EH (cell line): ENCODE results near the gene PEX10.
"Not testable (repeated sequence)": the region's sequence is repeated elsewhere in the genome, so short reads cannot be mapped to it uniquely, and the experiment has no call there.

Source experiments
- DNase-seq: peaks from one replicate; pipeline ENCODE4 v3.0.0-alpha.2; 2015; ENCODE audit warnings: low read depth

Gene PEX10

DNA sequence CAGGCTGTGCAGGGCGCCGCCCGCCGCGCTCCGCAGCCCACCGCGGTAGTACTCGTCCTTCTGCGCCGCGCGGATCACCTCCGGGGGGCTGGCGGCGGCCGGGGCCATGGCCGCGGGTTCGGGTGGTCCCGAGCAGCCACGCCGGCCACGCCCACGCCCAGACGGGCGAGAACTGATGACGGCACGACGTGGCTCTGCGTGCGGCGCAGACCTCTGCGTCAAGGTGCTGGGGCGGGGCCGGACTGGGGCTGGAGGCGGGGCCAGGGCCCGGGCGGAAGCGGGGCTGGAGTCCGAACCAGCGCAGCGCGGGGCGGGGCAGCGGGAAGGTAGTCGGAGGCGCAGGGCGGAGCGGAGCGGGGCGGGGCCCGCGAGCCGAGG lies at the start of gene PEX10:
Gene PEX10, minus strand, starts transcription at position 170 of the 378 bp plus-strand sequence. Its CDS starts 62 bp downstream, at position 108.
- peak; percentile 95 for DNase-seq

DNA sequence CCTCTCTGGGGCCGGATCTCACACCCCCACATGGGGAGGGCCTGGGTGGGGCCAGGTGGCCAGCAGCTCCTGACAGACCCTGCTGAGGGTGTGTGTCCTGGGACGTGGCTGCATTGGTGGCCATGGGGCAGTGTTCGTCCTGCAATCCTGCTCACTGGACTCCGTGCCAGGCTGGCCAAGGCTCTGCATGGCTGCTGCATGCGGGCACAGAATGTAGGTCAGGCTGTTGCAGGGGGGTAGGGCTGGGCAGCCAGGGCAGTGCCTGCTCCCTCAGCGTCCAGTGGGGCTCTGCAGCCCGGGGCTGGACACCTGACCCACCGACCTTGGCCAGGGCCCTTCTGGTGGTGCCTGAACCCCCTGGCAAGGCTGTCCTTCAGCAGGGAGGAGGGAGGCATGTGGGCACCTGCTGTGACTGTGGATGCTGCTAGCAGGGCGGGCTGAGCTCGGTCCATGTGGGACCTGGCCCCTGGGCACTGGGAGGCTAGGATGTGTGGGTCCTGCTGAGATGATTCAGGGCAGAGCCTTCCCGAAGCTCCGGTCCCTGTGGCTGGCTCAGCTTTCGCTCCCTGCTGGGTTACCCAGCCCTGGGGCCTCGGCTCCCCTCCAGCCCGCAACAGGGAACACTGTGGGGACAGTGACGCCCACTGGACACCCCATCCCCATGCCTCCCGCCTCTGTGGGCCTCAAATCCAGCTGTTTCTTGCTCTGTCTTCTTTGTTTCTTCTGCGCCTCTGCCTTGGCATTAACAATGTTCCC lies 48.8 kb upstream of the PEX10 start:
- DNase-seq = no peak

DNA sequence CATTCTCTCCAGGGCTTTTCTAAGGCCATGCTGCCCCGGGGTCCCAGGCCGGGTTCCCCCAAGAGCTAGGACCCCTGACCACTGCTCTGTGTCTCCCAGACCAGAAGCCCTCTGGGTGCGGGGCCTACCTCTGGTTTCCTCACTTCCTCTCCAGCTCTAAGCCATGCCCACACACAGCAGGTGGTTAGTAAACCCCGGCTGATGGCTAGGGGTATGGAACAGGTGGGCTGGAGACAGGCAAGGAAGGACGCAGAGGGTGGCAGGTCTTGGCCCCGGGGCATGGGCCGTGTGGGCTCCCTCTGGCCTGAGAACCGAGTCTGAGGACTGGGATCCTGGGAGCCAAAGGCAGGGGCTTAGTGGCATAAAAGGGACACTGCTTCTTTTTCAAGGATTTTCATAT lies 47.8 kb upstream of the PEX10 start:
- no peak for DNase-seq

DNA sequence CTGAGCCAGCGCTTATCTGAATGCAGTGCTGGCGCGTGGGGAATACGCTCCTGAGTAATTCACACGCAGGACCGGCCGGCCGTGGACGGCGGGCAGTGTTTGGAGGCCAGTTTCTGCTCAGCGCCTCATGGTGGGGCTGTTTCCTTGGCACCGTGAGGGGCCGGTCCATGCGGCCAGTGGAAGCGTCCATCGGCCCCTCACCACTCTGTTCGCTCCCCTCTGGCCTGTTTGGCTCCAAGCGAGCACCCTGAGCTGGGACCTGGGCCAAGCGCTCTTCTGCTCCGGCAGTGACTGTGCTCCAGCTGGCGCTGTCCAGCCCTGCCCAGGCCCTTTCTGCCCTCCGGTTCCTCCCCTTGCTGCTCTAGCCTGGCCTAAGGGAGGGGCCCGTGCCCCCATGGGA lies 47.4 kb upstream of the PEX10 start:
- peak; percentile 47 for DNase-seq

DNA sequence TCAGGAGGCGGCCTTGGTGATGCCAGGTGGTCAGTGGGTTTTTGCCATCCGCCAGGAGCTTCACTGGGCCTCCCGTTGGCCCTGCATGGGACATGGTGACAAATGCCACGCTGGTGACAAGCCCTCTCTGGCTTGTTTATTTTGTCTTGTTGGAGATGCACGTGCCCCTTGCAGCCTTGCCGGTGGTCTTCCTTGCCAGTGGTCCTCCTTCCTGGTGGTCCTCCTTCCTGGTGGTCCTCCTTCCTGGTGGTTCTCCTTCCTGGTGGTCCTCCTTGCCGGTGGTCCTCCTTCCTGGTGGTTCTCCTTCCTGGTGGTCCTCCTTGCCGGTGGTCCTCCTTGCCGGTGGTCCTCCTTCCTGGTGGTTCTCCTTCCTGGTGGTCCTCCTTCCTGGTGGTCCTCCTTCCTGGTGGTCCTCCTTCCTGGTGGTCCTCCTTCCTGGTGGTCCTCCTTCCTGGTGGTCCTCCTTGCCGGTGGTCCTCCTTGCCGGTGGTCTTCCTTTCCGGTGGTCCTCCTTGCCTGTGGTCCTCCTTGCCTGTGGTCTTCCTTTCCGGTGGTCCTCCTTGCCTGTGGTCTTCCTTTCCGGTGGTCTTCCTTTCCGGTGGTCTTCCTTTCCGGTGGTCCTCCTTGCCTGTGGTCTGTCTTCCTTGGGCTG lies 46.9 kb upstream of the PEX10 start:
- DNase-seq = not testable (repeated sequence)

DNA sequence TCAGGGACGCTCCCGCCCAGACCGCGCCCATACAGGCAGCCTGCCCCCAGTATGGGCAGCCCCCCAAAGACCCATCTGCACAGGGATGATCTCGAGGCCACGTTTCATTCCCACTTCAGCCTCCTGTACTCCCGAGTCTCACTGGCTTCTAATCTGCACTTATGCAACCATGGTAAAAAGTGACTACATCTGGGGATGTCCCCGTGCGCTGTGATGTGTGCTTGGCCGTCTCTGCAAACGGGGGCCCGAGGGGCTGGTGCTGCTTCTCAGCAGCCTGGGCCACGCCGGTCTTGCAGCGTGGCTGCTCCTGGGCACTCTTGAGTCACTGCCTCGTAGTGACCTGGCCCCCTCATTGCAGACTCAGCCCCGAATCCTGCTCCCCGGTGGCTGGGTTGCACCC lies 46.3 kb upstream of the PEX10 start:
- DNase-seq = no peak

DNA sequence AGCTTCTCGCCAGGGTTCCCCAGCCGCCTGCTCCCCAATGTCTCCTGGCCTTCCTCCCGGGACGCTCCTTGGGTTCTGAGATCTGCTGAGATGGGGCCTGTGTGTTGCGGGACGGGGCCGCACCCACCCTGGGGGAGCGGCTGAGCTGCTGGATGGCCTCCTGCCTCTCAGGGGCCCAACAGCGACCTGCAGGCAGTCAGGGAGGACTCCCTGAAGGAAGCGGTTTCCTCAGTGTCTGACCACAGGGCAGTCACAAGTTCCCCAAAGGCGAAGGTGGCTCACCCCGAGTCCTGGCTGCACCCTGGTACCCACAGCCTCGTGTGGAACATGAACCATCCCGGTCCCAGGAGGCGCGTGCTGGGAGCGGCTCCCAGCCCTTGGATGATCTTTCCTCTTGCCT lies 45.1 kb upstream of the PEX10 start:
- DNase-seq = no peak

DNA sequence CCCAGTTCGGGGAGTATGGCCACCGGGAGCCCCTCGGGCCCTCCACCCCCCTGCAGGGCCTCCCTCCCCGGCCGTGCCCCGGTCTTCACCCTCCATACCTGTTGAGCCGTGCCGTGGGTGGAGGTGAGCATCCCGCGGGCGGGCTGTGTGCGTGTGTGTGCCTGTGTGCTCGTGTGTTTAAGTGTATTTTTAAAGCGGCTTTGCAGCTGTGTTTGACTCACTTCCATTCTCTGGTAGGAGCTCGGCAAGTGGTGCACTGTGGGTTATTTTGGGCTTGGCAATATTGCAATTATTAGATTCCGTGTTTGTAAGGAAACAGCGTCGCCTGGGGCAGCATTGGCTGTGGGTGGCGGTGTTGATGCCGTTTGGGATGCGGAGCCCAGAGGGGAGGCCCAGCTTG lies 43.4 kb upstream of the PEX10 start:
- no peak for DNase-seq

DNA sequence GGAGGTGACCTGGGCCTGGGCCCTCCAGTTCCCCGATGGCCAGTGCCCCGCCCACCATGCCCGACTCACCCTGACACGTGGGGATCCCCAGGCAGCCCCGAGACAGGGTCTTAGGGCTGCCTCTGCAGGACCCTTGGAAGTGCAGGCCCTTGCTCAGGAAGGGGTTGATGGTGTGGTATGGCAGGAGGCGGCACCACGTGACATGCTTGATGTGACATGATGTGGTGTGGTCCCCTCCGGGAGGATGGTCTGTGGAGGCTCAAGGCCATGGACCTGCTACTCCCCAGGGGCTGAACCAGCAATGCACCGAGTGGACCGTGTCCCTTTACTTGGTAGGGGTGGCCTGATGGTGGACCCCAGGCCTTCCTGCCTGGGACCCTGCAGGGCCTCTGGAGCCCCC lies 41.9 kb upstream of the PEX10 start:
- DNase-seq = no peak

DNA sequence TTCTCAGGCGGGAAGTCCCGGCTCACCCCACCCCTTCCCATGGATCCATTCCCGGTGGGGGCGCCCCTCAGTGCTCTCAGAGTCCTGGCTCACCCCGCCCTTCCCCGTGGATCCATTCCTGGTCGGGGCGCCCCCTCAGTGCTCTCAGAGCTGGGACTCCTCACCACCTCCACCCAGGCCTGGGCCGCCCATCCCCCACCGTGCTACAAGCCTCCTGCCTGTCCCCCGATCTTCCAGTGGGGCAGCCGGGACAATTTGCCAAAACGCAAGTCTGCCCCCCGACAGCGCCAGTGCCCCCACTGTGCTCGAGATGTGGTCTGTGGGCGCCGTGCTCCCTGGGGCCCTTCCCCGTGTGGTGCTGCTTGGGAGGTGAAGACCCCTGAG lies 40.6 kb upstream of the PEX10 start:
- DNase-seq = no peak

DNA sequence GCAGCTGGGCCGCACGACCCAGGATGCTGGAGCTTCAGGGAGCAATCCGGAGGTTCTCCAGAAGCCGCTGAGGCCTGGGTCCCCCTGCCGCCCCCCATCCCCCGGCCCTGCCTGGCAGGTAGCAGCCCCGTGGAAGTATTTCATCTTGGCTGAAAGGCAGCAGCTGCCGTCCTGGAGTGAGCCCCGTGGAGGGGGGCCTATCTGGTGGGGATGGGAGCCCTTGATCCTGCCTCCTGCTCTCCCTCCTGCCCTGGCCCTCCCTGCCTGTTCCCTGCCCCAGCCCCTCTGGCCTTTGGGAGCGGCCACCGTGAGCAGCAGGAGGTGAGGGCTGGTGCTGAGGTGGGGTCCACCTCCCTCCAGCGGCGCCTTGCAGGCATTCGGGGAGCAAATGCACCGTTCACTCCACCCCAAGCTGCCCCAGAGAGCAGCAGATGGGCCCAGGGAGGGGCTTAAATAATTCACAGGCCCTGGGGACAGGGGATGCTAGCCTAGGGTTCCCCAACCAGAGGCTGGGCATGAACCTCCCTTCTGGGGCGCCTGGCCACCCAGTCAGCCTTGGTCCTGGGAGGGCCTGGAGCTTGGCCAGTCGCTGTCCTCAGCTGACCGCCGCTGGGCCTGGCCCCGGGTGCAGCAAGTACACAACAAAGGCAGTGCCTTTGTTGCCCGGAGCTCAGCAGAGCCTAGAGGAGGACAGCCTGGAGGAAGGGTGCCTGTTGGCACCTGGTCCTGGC lies 40.0 kb upstream of the PEX10 start:
- peak; percentile 21 for DNase-seq

DNA sequence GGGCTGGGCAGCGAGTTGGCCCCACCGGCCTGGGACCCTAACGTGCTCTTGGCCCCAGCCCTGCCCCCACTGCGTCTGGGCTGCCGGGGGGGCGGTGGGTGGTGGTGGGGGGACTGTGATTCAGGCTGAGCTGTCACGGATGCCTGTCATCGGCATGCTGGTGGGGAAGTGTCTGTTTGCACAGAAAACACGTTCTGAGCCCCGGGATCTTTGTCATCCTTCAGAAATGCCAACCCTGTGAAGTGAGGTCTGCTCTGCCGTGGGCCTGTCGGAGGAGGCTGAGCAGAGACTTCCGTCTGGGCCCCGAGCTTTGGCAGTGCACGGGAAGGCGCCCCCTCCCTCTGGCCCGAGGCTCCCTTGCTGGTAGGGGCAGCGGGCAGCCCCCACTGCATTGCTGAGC lies 39.4 kb upstream of the PEX10 start:
- DNase-seq = peak; percentile 97

DNA sequence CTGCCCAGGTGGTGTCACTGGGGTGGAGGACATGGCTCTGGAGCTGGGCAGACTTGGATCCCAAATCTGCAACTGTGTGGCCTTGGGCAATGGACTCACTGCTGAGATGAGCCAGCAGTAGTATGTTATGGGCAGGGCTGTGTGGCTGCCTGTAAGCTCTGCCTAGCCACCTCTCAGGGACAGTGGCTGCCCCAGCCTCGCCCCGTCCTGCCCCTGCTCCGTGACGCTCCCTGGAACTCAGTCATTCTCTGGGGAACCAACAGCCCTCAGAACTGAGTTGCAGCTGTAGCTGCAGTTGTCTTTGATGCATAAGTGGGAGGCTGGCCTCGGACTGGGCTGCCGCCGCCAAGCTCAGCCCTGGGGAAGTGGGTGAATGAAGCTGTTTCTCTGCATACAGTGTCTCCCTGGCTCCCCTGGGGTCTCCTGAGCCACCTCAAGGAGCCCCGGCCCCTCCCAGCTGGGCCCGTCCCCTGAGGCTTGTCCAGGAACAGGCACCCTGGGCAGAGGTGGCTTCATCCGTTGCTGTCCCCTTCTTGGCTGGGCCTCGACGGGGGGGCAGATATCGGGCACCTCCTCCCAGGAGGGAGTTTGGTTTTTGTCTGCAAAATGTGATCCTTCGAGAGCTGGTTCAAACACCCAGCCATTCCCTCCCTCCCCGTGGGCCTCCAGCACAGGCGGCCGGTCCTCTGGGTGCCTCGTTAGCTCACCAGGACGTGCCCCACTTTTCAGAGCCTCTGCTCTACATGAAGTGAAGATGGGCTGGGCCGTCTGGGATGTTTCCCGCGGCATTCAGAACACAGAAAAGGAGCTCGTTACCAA lies 37.5 kb upstream of the PEX10 start:
- DNase-seq = no peak

DNA sequence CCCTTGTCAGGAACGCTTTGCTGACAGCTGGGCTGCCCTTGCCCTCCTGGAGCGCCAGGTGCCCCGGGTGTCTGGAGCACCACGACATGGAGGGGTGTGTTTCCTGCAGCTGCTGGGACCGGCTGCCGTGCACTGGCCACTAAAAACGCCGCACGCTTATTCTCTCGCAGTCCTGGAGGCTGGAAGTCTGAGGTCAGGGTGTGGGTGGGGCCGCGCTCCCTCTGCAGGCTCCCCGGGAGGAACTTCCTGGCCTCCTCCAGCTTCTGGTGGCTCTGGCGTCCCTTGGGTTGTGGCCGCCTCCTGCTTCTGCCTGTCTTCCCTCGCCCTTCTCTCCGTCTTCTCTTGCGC lies 35.7 kb upstream of the PEX10 start:
- DNase-seq = peak; percentile 67

DNA sequence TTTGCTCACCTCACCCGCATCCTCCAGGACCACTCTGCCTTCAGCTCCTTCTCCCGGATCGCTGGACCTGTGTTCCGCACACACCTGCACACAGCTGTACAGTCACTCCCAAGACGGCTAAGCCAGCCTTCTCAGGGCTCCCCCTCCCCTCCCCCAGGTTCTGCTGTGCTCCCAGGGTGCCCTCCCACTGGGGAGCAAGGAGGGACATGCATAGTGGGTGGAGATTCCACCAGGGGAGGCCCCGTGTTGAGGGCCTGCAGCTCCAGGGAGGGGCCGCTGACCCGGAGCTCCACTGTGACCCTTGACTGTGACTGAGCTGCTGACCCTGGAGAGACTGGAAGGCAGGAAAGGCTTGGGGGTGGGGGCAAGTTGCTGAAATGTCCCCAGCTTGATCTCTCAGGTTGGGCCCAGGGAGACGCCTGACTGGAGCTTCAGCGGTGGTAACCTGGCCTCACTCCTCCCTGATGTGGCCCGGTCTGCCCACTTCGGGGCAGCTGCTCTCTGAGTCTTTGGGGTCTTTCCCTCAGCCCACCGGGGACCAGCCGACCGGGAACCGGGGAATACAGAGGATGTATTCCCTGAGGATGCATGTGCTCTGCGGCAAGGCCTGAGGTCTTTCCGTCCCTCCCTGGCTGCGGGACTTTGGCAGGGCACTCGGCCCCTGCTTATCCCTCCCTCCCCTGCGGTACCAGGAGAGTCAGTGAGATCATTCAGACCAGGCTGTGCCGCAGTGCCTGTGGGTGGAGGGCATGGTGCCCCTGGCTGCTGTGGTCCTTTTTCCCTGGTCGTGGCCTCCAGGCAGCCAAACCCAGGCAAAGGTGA lies 35.1 kb upstream of the PEX10 start:
- DNase-seq = no peak

DNA sequence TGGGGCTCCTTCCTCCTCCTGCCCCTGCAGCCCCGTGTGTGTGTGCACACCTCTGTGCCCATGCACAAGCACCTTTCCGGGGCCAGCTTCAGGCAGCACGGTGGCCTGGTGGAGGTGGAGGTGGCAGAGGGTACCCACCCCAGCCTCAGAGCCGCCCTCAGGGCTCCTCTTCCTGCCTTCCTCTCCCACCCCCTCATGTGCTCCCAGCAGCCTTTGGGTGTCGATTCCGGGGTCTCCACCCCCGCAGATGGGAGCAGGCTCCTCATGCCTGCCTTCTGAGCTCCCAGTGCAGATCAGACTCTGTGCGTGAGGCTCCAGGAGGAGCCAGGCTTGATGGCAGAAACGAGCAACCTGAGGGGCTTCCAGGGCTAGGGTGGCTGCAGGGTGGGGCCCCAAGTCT lies 34.5 kb upstream of the PEX10 start:
- no peak for DNase-seq

DNA sequence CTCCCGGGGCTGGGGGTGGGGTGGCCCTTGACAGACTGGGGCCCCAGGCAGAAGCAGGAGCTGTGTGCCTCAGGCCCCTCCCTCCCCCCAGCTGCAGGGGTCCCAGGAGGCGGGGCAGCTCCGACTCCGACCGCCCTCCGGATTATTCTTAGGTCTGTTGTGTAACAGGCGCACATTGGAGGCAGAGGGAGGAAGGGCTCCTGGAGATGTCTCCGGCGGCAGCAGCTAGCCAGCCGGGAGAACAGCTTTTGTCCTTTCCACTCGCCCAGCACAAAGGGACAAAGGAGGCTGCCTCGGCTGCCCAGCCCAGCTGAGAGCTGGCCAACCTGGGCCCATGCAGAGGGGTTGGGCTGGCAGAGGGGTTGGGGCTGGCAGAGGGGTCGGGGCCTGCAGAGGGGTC lies 34.0 kb upstream of the PEX10 start:
- DNase-seq = no peak

DNA sequence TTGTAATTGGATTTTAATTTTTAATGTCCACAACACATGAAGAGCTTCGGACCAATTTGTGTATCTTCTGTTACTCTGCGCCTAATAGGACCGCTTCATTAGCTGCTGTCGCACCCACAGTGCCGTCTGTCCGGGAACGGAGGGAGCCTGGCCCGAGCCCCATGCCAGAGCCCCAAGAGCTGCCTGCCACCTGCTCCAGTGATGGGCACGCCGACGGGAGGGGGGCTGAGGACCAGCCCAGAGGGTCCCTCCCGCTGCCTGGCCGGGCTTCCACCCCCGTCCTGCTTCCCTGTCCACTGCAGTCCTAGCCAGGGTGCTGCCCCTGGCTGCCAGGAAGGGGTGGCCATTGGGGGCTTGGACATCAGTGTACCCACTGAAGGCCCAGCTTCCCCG lies 33.5 kb upstream of the PEX10 start:
- DNase-seq = no peak

DNA sequence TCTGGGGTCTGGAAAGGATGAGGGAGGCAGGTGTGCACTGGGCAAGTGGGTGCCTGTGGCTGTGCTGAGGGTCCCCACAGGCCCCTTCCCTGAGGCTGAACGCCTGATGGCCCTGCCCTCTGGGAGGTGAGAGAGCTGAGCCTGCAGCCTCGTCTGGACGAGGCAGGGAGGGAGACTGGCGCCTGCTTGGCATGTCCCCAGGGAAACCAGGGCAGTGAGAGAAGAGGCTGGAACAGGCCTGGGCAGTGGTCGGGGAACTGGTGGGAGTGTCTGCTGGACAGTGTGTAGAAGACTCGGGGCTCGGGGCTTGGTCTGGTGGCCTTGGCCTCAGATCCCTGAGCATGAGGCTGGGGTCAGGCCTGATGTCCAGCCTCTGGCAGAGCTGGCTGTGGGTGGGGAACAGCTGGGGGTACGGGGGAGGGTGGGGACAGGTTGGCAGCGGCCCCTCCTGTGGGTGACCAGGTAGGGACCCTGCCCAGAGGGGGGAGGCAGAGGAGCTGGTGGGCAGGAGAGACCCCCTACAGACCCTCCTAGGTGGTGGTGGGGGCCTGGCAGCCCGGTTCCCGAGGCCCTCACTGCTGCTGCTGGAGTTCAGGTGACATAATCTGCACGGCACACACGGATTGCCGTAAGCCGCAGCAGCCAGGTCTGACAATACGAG lies 32.9 kb upstream of the PEX10 start:
- no peak for DNase-seq

DNA sequence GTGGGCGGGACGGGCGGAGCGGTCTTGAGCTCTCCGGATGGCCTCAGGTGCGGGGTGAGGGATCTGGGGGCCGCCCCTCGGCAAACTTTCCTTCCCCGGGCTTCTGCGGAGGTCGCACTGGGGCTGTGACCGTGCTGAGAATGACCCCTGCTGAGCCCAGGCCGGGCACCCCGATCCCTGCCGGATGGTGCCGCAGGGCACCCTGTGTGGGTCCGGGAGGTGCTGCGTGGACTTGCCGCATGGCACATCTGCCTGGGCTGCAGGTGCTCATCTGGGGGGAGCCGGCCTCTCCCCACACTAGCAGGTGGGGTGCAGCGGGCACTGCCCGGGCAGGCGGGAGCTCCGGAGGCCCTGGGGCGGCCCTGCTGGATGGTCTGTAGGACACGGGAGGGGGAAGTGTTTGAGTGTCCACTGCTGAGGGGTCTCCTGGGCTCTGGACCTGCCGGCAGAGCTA lies 31.8 kb upstream of the PEX10 start:
- DNase-seq = no peak
